Upper lobe of left lung (tissue), 6 donors: ENCODE results near the gene OAS1. TPM values are rescaled to one million over a fixed set of nuclear protein-coding genes. Genes with fewer than 3 reads are reported as not detected.

ENCODE experiments used
- ATAC-seq, 2 donors: fragments of 200-7000 bp; cut with Tn5 transposase; one replicate each; pipeline ENCODE4 v1.9.1; 2022; ENCODE audit warnings: mild to moderate bottlenecking in 2 of 2, moderate library complexity in 2 of 2; ENCODE audit not compliant: low FRiP score in 2 of 2
- DNase-seq, 2 donors: peaks; one replicate each; pipeline ENCODE4 v3.0.0-alpha.2; 2019 to 2020
- H3K27ac ChIP-seq, 4 donors: fragments of 200-600 bp; sonication (generic); one replicate each; pipeline ENCODE4 v1.5.1; 2016 to 2019
- H3K27me3 ChIP-seq, 4 donors: fragments of 200-600 bp; sonication (generic); one replicate each; pipeline ENCODE4 v1.5.1; 2017 to 2019
- H3K36me3 ChIP-seq, 4 donors: fragments of 200-600 bp; sonication (generic); one replicate each; pipeline ENCODE4 v1.5.1; 2016 to 2019
- H3K4me1 ChIP-seq, 4 donors: fragments of 200-600 bp; sonication (generic); one replicate each; pipeline ENCODE4 v1.5.1; 2018 to 2019
- H3K4me3 ChIP-seq, 4 donors: fragments of 200-600 bp; sonication (generic); one replicate each; pipeline ENCODE4 v1.5.1; 2017 to 2019; ENCODE audit warnings: mild to moderate bottlenecking in 2 of 4, moderate library complexity in 1 of 4
- H3K9me3 ChIP-seq, 4 donors: fragments of 200-600 bp; sonication (generic); one replicate each; pipeline ENCODE4 v1.5.1; 2018 to 2019
- CTCF ChIP-seq, 6 experiments: fragments of 450-650 bp in 4 of 6; fragments of 200-600 bp in 2 of 6; sonication (generic) in 2 of 6; IDR thresholded peaks; one replicate each; pipeline ENCODE4 v1.5.1; 2016 to 2019; ENCODE audit warnings: antibody characterized with exemption in 6 of 6
- EP300 ChIP-seq, 4 donors: sonication (generic); formaldehyde crosslinking; IDR thresholded peaks; one replicate each; pipeline ENCODE4 v1.5.1; 2017; ENCODE audit warnings: antibody characterized with exemption in 4 of 4, control low read depth in 2 of 4
- POLR2A ChIP-seq, 4 donors: fragments of 450-650 bp; IDR thresholded peaks; one replicate each; pipeline ENCODE4 v1.5.1; 2016 to 2017; ENCODE audit warnings: antibody characterized with exemption in 4 of 4, mild to moderate bottlenecking in 2 of 4
- POLR2AphosphoS5 ChIP-seq, 2 donors: sonication (generic); formaldehyde crosslinking; IDR thresholded peaks; one replicate each; pipeline ENCODE4 v1.5.1; 2017; ENCODE audit warnings: antibody characterized with exemption in 2 of 2
- WGBS, 2 donors: methylation state at CpG; one replicate each; pipeline ENCODE4 v1.1.5; 2017 to 2018; 5-methylcytosine and 5-hydroxymethylcytosine counted together
- total RNA-seq, 6 donors: library from RNA; depleted of rRNA in 4 of 6; stranded (reverse); fragments of >200 nt in 4 of 6; gene quantifications; one replicate each; pipeline versions ENCODE4 v1.1.0 to v1.2.1, GENCODE V29; 2016 to 2021
- donor health status: DM: no; HTN: no; CAD: no; lungs with moderate emphysema.
- donor health status: DM: no; HTN: yes; CAD: no; lungs with severe emphysema.

Gene OAS1
- total RNA-seq, 6 donors from 2014 or later, result 20.1 to 70.6 (median 44.0) TPM

DNA sequence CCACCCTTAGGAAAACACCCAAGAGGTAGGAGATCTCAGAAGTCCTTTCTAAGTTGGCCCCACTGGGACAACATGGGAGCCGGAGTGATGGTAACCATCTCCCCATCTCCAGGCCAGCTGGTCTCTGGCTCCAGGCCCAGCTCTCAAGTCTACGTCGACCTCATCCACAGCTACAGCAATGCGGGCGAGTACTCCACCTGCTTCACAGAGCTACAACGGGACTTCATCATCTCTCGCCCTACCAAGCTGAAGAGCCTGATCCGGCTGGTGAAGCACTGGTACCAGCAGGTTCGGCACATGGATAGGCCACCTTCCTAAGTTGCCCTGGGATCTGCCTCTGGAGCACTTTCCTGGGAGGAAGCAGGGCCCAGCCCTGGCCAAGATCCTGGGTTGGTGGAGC, 60.5 kb downstream of the OAS1 start:
- no peak for ATAC-seq
- H3K27me3 ChIP-seq, result no peaks in the 10 kb centered on the region
- H3K36me3 ChIP-seq, result peaks cover 0 to 80% (median 61%) of the 10 kb centered on the region in 4 donors
- no peak overlapping the region for H3K27ac ChIP-seq
- TF ChIP-seq POLR2A (IDR thresholded peaks at IDR 0.05), result no peak
- no peak for TF ChIP-seq EP300 (IDR thresholded peaks at IDR 0.05)
- no peak for TF ChIP-seq POLR2AphosphoS5 (IDR thresholded peaks at IDR 0.05)
- TF ChIP-seq CTCF (IDR thresholded peaks at IDR 0.05), result no peak
- no peak for DNase-seq
- peaks cover 0 to 14% (median 6%) of the 10 kb centered on the region in 4 donors for H3K4me1 ChIP-seq
- no peaks in the 10 kb centered on the region for H3K9me3 ChIP-seq
- WGBS, 2 donors, result 93 to 97% methylated on average over 5 to 9 of the region's 9 CpGs
- no peak overlapping the region for H3K4me3 ChIP-seq

DNA sequence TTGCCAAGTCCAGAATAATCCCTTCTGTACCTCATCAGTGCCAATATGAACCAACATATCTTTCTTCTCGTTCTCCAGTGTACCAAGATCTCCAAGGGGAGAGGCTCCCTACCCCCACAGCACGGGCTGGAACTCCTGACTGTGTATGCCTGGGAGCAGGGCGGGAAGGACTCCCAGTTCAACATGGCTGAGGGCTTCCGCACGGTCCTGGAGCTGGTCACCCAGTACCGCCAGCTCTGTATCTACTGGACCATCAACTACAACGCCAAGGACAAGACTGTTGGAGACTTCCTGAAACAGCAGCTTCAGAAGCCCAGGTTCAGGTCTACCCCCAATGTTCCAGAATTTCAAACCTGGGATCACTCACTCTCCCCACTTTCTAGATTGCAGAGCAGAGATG, 61.1 kb downstream of the OAS1 start:
- Histone ChIP-seq H3K36me3 (peaks cover 0 to 74% (median 56%) of the 10 kb centered on the region in 4 donors), H3K4me1 (peaks cover 0 to 14% (median 6%) of the 10 kb centered on the region in 4 donors), H3K4me3 (no peak overlapping the region), H3K9me3 (no peaks in the 10 kb centered on the region), H3K27ac (no peak overlapping the region), H3K27me3 (no peaks in the 10 kb centered on the region)
- WGBS, 2 donors, result 93 to 95% methylated on average over 4 to 7 of the region's 7 CpGs
- no peak for DNase-seq
- TF ChIP-seq POLR2A (IDR thresholded peaks at IDR 0.05), result no peak
- no peak for TF ChIP-seq CTCF (IDR thresholded peaks at IDR 0.05)
- TF ChIP-seq EP300 (IDR thresholded peaks at IDR 0.05), result no peak
- TF ChIP-seq POLR2AphosphoS5 (IDR thresholded peaks at IDR 0.05), result no peak
- no peak for ATAC-seq

Other genes with a start within 250 kb of the OAS1 start
- gene RPH3A, start 115.2 kb upstream of the OAS1 start, total RNA-seq, result 1 to 10 TPM in 2 of 6 donors, under 1 TPM in 2, not detected in 2; 0.30 to 1.5 (median 0.72) TPM
- 10 to 100 TPM; 15.3 to 61.9 (median 28.8) TPM for gene OAS3, start 31.5 kb downstream of the OAS1 start, total RNA-seq
- gene OAS2, start 71.6 kb downstream of the OAS1 start, total RNA-seq, result 10 to 100 TPM; 17.2 to 59.7 (median 20.1) TPM
- 1 to 10 TPM in 5 of 6 donors, under 1 TPM in 1; under 0.01 to 7.0 (median 3.6) TPM for gene DTX1, start 149.8 kb downstream of the OAS1 start, total RNA-seq
- gene RASAL1, start 228.8 kb downstream of the OAS1 start, total RNA-seq, result 1 to 10 TPM in 1 of 6 donors, under 1 TPM in 2, not detected in 3; 0.27 to 4.2 (median 0.60) TPM
- 10 to 100 TPM in 3 of 6 donors, 1 to 10 TPM in 2, under 1 TPM in 1; 0.97 to 34.1 (median 15.4) TPM for gene CFAP73, start 242.8 kb downstream of the OAS1 start, total RNA-seq